A549 (cell line): ENCODE data around the gene DACH1. TPM values are rescaled to one million over a fixed set of nuclear protein-coding genes. Genes with fewer than 3 reads are reported as not detected.

Source experiments
- ATAC-seq, 2 experiments: fragments of 200-7000 bp in 1 of 2; fragments of >200 bp in 1 of 2; cut with Nextera tagmentation in 1 of 2; cut with Tn5 transposase in 1 of 2; 3 replicates each; pipeline versions ENCODE4 v1.8.0 to v1.9.1; 2018 to 2020; ENCODE audit warnings: mild to moderate bottlenecking in 1 of 2, moderate library complexity in 1 of 2
- CTCF ChIA-PET: fragments of 300-600 bp; sonication (Branson Sonifier 250); formaldehyde crosslinking; extraction: SDS; loops from one replicate; lab custom pipeline; 2021; ENCODE audit warnings: antibody characterized with exemption, inconsistent platforms; lab: Yijun Ruan, JAX
- POLR2A ChIA-PET: fragments of 350-600 bp; formaldehyde crosslinking; extraction: SDS; loops from one replicate; lab custom pipeline; 2021; ENCODE audit warnings: antibody characterized with exemption, inconsistent platforms; lab: Yijun Ruan, JAX
- DNase-seq, 2 experiments: peaks; one replicate each; pipeline versions ENCODE4 v3.0.0 to v3.0.0-alpha.2; 2011 to 2016; ENCODE audit warnings: low read depth in 1 of 2, low spot score in 1 of 2
- FAIRE-seq: peaks from 2 replicates; lab custom pipeline; 2011; peaks lifted over from hg19 to GRCh38; lab: Jason Lieb, UNC
- H3K27ac ChIP-seq, 2 experiments: fragments of >200 bp; sonication (Bioruptor Twin); formaldehyde crosslinking; 3 replicates each; pipeline ENCODE4 v1.5.1; 2016 to 2017
- H3K4me1 ChIP-seq: fragments of >200 bp; sonication (Bioruptor Twin); formaldehyde crosslinking; 3 replicates; pipeline ENCODE4 v1.6.1; 2016
- H3K4me2 ChIP-seq: fragments of >200 bp; sonication (Bioruptor Twin); formaldehyde crosslinking; 3 replicates; pipeline ENCODE4 v1.6.1; 2016
- H3K4me3 ChIP-seq: fragments of >200 bp; sonication (Bioruptor Twin); formaldehyde crosslinking; 3 replicates; pipeline ENCODE4 v1.5.1; 2016
- H3K9me3 ChIP-seq: fragments of >200 bp; sonication (Bioruptor Twin); formaldehyde crosslinking; 3 replicates; pipeline ENCODE4 v1.6.1; 2016
- ATOH8 ChIP-seq: fragments of 250-450 bp; sonication (Bioruptor Pico); IDR thresholded peaks from 2 replicates; pipeline ENCODE4 v1.5.0; 2020; ENCODE audit warnings: low read depth, mild to moderate bottlenecking, moderate library complexity
- BCL3 ChIP-seq: fragments of >200 bp; sonication (Bioruptor Twin); formaldehyde crosslinking; IDR thresholded peaks from 3 replicates; pipeline ENCODE4 v1.6.1; 2016
- BHLHE40 ChIP-seq: IDR thresholded peaks from 2 replicates; pipeline ENCODE4 v1.6.1; 2012; ENCODE audit warnings: low read depth, low read length, inconsistent platforms
- CBX8 ChIP-seq: fragments of 200-600 bp; sonication (generic); IDR thresholded peaks from 2 replicates; pipeline ENCODE4 v1.6.1; 2016
- CEBPB ChIP-seq, 2 experiments: fragments of >200 bp in 1 of 2; sonication (Bioruptor Twin) in 1 of 2; formaldehyde crosslinking in 1 of 2; IDR thresholded peaks; 2 replicates each; pipeline ENCODE4 v1.6.1; 2012 to 2016
- E2F6 ChIP-seq: IDR thresholded peaks from 2 replicates; pipeline ENCODE4 v1.6.1; 2012; ENCODE audit warnings: low read depth, borderline replicate concordance
- EHMT2 ChIP-seq: fragments of 200-600 bp; sonication (generic); IDR thresholded peaks from 2 replicates; pipeline ENCODE4 v1.6.1; 2016; ENCODE audit warnings: antibody characterized with exemption, low read depth, mild to moderate bottlenecking, moderate library complexity
- ESRRA ChIP-seq: fragments of 150-350 bp; IDR thresholded peaks from 2 replicates; pipeline ENCODE4 v1.6.1; 2014; ENCODE audit warnings: mild to moderate bottlenecking, low read length, borderline replicate concordance
- FOSB ChIP-seq: fragments of 250-450 bp; sonication (Bioruptor Pico); IDR thresholded peaks from 2 replicates; pipeline ENCODE4 v1.5.0; 2020; ENCODE audit warnings: mild to moderate bottlenecking, moderate library complexity
- FOSL2 ChIP-seq, 2 experiments: fragments of 450-650 bp in 1 of 2; fragments of >200 bp in 1 of 2; sonication (Bioruptor Twin) in 1 of 2; formaldehyde crosslinking; IDR thresholded peaks; 2 replicates each; pipeline versions ENCODE4 v1.5.0 to v1.6.1; 2016 to 2020; ENCODE audit warnings: mild to moderate bottlenecking in 1 of 2, moderate library complexity in 1 of 2
- FOXS1 ChIP-seq: fragments of 250-450 bp; sonication (Bioruptor Pico); IDR thresholded peaks from 2 replicates; pipeline ENCODE4 v1.5.0; 2020; ENCODE audit warnings: mild to moderate bottlenecking, moderate library complexity
- GATA3 ChIP-seq: IDR thresholded peaks from 2 replicates; pipeline ENCODE4 v1.6.1; 2012; ENCODE audit warnings: borderline replicate concordance
- HDAC2 ChIP-seq: fragments of 200-600 bp; sonication (generic); IDR thresholded peaks from 2 replicates; pipeline ENCODE4 v1.6.1; 2016
- HOXB13 ChIP-seq: fragments of 250-450 bp; sonication (Bioruptor Pico); IDR thresholded peaks from 2 replicates; pipeline ENCODE4 v1.5.0; 2020; ENCODE audit warnings: low read depth, mild to moderate bottlenecking, moderate library complexity
- HOXB5 ChIP-seq: fragments of 250-450 bp; sonication (Bioruptor Pico); IDR thresholded peaks from 2 replicates; pipeline ENCODE4 v1.5.0; 2020; ENCODE audit warnings: mild to moderate bottlenecking, moderate library complexity
- JUNB ChIP-seq: fragments of >200 bp; sonication (Bioruptor Twin); formaldehyde crosslinking; IDR thresholded peaks from 2 replicates; pipeline ENCODE4 v1.6.1; 2016
- MAFK ChIP-seq: fragments of 450-650 bp; IDR thresholded peaks from 2 replicates; pipeline ENCODE4 v1.6.1; 2014; ENCODE audit not compliant: partially characterized antibody
- MAZ ChIP-seq: fragments of 150-350 bp; IDR thresholded peaks from 2 replicates; pipeline ENCODE4 v1.6.1; 2014; ENCODE audit warnings: antibody characterized with exemption, low read depth, low read length, borderline replicate concordance
- MYC ChIP-seq: IDR thresholded peaks from 2 replicates; pipeline ENCODE4 v1.6.1; 2012; ENCODE audit warnings: mild to moderate bottlenecking, inconsistent platforms, low read length, improper control_type of control experiment, borderline replicate concordance
- NPAS2 ChIP-seq: fragments of 250-450 bp; sonication (Bioruptor Pico); IDR thresholded peaks from 2 replicates; pipeline ENCODE4 v1.8.0; 2022; ENCODE audit warnings: mild to moderate bottlenecking, moderate library complexity, borderline replicate concordance
- NR3C1 ChIP-seq: fragments of >200 bp; sonication (Bioruptor Twin); formaldehyde crosslinking; IDR thresholded peaks from 3 replicates; pipeline ENCODE4 v1.6.1; 2017
- PHF8 ChIP-seq: fragments of 200-600 bp; sonication (generic); IDR thresholded peaks from 2 replicates; pipeline ENCODE4 v1.6.1; 2016; ENCODE audit warnings: low read depth, mild to moderate bottlenecking, antibody characterized with exemption, moderate library complexity, borderline replicate concordance
- POLR2A ChIP-seq: IDR thresholded peaks from 2 replicates; pipeline ENCODE4 v1.6.1; 2012; ENCODE audit warnings: mild to moderate bottlenecking, low read length
- POLR2AphosphoS2 ChIP-seq: conservative IDR thresholded peaks from 2 replicates; pipeline ENCODE4 v1.6.1; 2012; ENCODE audit warnings: low read length, improper control_type of control experiment, inconsistent platforms
- RAD21 ChIP-seq, 2 experiments: fragments of >200 bp in 1 of 2; sonication (Bioruptor Twin) in 1 of 2; formaldehyde crosslinking in 1 of 2; IDR thresholded peaks in 1 of 2; conservative IDR thresholded peaks in 1 of 2; 2 replicates in 1 of 2; 3 replicates in 1 of 2; pipeline ENCODE4 v1.6.1; 2012 to 2018; ENCODE audit warnings: inconsistent platforms in 1 of 2
- RARB ChIP-seq: fragments of 250-450 bp; sonication (Bioruptor Pico); IDR thresholded peaks from 2 replicates; pipeline ENCODE4 v1.8.0; 2021; ENCODE audit warnings: mild to moderate bottlenecking, moderate library complexity
- TP53 ChIP-seq: fragments of 250-450 bp; sonication (Bioruptor Pico); IDR thresholded peaks from 2 replicates; pipeline ENCODE4 v1.5.0; 2021; ENCODE audit warnings: mild to moderate bottlenecking, moderate library complexity
- ZC3H11A ChIP-seq: fragments of 450-650 bp; IDR thresholded peaks from 2 replicates; pipeline ENCODE4 v1.6.1; 2014; ENCODE audit warnings: antibody characterized with exemption, mild to moderate bottlenecking
- ZFP36 ChIP-seq: fragments of 450-650 bp; IDR thresholded peaks from 2 replicates; pipeline ENCODE4 v1.6.1; 2014; ENCODE audit warnings: borderline replicate concordance; ENCODE audit not compliant: partially characterized antibody
- ZNF302 ChIP-seq: fragments of 250-450 bp; sonication (Bioruptor Pico); IDR thresholded peaks from 2 replicates; pipeline ENCODE4 v1.9.0; 2021; ENCODE audit warnings: inconsistent platforms, mild to moderate bottlenecking, moderate library complexity
- WGBS: methylation state at CpG from one replicate; pipeline ENCODE4 v1.1.6; 2017; ENCODE audit errors: missing lambda C conversion rate; 5-methylcytosine and 5-hydroxymethylcytosine counted together
- polyA plus RNA-seq, 4 experiments: library from polyadenylated mRNA; depleted of rRNA in 3 of 4; stranded (reverse); fragments of >200 nt; fragmentation: RNase III in 1 of 4; extraction: RNeasy Plus Mini Kit Qiagen cat#74134 plus additional on column Dnase treatment in 1 of 4; gene quantifications; 2 replicates in 3 of 4; 3 replicates in 1 of 4; pipeline ENCODE4 v1.2.3, GENCODE V29; 2011 to 2017
- TF ChIP-seq, protein P1 (sequence below): fragments of 250-450 bp; sonication (Bioruptor Pico); IDR thresholded peaks from 2 replicates; pipeline ENCODE4 v1.5.0; 2021; ENCODE audit warnings: mild to moderate bottlenecking, moderate library complexity, borderline replicate concordance
- TF ChIP-seq, protein P2 (sequence below): fragments of 150-350 bp; IDR thresholded peaks from 2 replicates; pipeline ENCODE4 v1.6.1; 2014; ENCODE audit warnings: low read depth, mild to moderate bottlenecking, low read length

The DACH1 gene
- polyA plus RNA-seq, 2 of the 4 experiments (the other 2 are of a cell fraction): not detected

GRCh38 chr13:71456136-71456535 is 410.9 kb downstream of the DACH1 start:
- CTCF ChIA-PET: no interaction called here
- no peak for TF ChIP-seq FOSB (CRISPR knock-in tag)
- no peak for TF ChIP-seq CEBPB (IDR thresholded peaks at IDR 0.05)
- TF ChIP-seq, protein P1, sequence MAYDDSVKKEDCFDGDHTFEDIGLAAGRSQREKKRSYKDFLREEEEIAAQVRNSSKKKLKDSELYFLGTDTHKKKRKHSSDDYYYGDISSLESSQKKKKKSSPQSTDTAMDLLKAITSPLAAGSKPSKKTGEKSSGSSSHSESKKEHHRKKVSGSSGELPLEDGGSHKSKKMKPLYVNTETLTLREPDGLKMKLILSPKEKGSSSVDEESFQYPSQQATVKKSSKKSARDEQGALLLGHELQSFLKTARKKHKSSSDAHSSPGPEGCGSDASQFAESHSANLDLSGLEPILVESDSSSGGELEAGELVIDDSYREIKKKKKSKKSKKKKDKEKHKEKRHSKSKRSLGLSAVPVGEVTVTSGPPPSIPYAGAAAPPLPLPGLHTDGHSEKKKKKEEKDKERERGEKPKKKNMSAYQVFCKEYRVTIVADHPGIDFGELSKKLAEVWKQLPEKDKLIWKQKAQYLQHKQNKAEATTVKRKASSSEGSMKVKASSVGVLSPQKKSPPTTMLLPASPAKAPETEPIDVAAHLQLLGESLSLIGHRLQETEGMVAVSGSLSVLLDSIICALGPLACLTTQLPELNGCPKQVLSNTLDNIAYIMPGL (CRISPR knock-in tag): no peak
- no peak for TF ChIP-seq POLR2AphosphoS2
- no peak for TF ChIP-seq PHF8
- TF ChIP-seq ZNF302: no peak
- TF ChIP-seq FOXS1 (CRISPR knock-in tag): no peak
- TF ChIP-seq E2F6: no peak
- no peak for TF ChIP-seq NR3C1
- no peak for TF ChIP-seq MAFK
- no peak for TF ChIP-seq MAZ
- TF ChIP-seq RAD21 (conservative IDR thresholded peaks at IDR 0.05 in 1 of 2, IDR thresholded peaks at IDR 0.05 in 1 of 2): no peak
- no peak for TF ChIP-seq CBX8
- no peak for TF ChIP-seq RARB (CRISPR knock-in tag)
- no peak for TF ChIP-seq NPAS2 (CRISPR knock-in tag)
- TF ChIP-seq ZC3H11A: no peak
- TF ChIP-seq HOXB5 (CRISPR knock-in tag): no peak
- no peak for TF ChIP-seq FOSL2 (IDR thresholded peaks at IDR 0.05)
- TF ChIP-seq FOSL2 (CRISPR knock-in tag; IDR thresholded peaks at IDR 0.05): no peak
- TF ChIP-seq BHLHE40: no peak
- TF ChIP-seq, all 56 proteins: peak for 0
- no peaks in the 10 kb centered on the region for H3K4me1 ChIP-seq
- H3K27ac ChIP-seq: no peak overlapping the region
- no peaks in the 10 kb centered on the region for H3K9me3 ChIP-seq
- DNase-seq (no peak), ATAC-seq (no peak), FAIRE-seq (no peak)
- H3K4me2 ChIP-seq: no peak overlapping the region
- POLR2A ChIA-PET: no interaction called here
- H3K4me3 ChIP-seq: no peak overlapping the region
- 24% methylated on average over 2 of the region's 2 CpGs for WGBS

- TF ChIP-seq MAZ (no peak), JUNB (no peak), NPAS2 (CRISPR knock-in tag) (no peak), ZFP36 (no peak), ESRRA (no peak), FOSL2 (IDR thresholded peaks at IDR 0.05) (no peak), FOSL2 (CRISPR knock-in tag; IDR thresholded peaks at IDR 0.05) (no peak), BCL3 (no peak), TP53 (CRISPR knock-in tag) (no peak), GATA3 (no peak), EHMT2 (no peak), NR3C1 (no peak), POLR2A (no peak), HOXB13 (CRISPR knock-in tag) (no peak), FOXS1 (CRISPR knock-in tag) (no peak), MYC (no peak), ATOH8 (CRISPR knock-in tag) (no peak), HDAC2 (no peak)
- TF ChIP-seq, protein P2, sequence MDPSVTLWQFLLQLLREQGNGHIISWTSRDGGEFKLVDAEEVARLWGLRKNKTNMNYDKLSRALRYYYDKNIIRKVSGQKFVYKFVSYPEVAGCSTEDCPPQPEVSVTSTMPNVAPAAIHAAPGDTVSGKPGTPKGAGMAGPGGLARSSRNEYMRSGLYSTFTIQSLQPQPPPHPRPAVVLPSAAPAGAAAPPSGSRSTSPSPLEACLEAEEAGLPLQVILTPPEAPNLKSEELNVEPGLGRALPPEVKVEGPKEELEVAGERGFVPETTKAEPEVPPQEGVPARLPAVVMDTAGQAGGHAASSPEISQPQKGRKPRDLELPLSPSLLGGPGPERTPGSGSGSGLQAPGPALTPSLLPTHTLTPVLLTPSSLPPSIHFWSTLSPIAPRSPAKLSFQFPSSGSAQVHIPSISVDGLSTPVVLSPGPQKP: no peak
- Histone ChIP-seq H3K4me3 (no peak overlapping the region), H3K4me2 (no peak overlapping the region), H3K27ac (no peak overlapping the region), H3K4me1 (no peaks in the 10 kb centered on the region), H3K9me3 (no peaks in the 10 kb centered on the region)
- DNase-seq (no peak), ATAC-seq (no peak), FAIRE-seq (no peak)
- no CpG with 5 or more reads among the region's 1 CpG for WGBS
- CTCF ChIA-PET: no interaction called here
- POLR2A ChIA-PET: no interaction called here
Observed at GRCh38 chr13:71454509-71454908, 412.5 kb downstream of the DACH1 start.
